GM12878 (cell line): ENCODE measurements around the gene PDE12. TPM values are rescaled to one million over a fixed set of nuclear protein-coding genes. Genes with fewer than 3 reads are reported as not detected.
A peak's percentile ranks its signal among the peaks of the same experiment; 100 is the strongest.

Experiments
- ATF3 ChIP-seq: IDR thresholded peaks from 2 replicates; pipeline ENCODE4 v1.6.1; 2011; ENCODE audit warnings: low read depth, mild to moderate bottlenecking, low read length, moderate library complexity, borderline replicate concordance; ENCODE audit errors: extremely low read depth
- ATF7 ChIP-seq: fragments of 450-650 bp; IDR thresholded peaks from 2 replicates; pipeline ENCODE4 v1.6.1; 2016; ENCODE audit warnings: low read depth, mild to moderate bottlenecking
- CHD2 ChIP-seq: IDR thresholded peaks from 2 replicates; pipeline ENCODE4 v1.6.1; 2011; ENCODE audit warnings: low read depth, low read length, improper control_type of control experiment, borderline replicate concordance
- KDM1A ChIP-seq: fragments of 200-600 bp; sonication (generic); IDR thresholded peaks from 2 replicates; pipeline ENCODE4 v1.6.1; 2016; ENCODE audit warnings: borderline replicate concordance
- RBBP5 ChIP-seq: fragments of 200-600 bp; sonication (generic); conservative IDR thresholded peaks from 2 replicates; pipeline ENCODE4 v1.6.1; 2016
- REST ChIP-seq: IDR thresholded peaks from 2 replicates; pipeline ENCODE4 v1.6.1; 2012; ENCODE audit warnings: mild to moderate bottlenecking, low read depth, low read length
- SMARCA5 ChIP-seq: fragments of 450-650 bp; IDR thresholded peaks from 2 replicates; pipeline ENCODE4 v1.6.1; 2017; ENCODE audit warnings: mild to moderate bottlenecking
- TBL1XR1 ChIP-seq: IDR thresholded peaks from 2 replicates; pipeline ENCODE4 v1.6.1; 2012; ENCODE audit warnings: low read depth, low read length, improper control_type of control experiment
- polyA plus RNA-seq, 11 experiments: library from polyadenylated mRNA; depleted of rRNA in 4 of 11; unstranded in 6 of 11; stranded (reverse) in 5 of 11; fragments of >200 nt; fragmentation: Nextera tagmentation in 4 of 11; fragmentation: Illumina TruSeq in 1 of 11; extraction: Ambion mirVana in 4 of 11; extraction: Trizol in 1 of 11; gene quantifications; 1 replicate in 1 of 11; 2 replicates in 10 of 11; pipeline versions ENCODE4 v1.2.1 to v1.2.3, GENCODE V29; 2011 to 2016; ENCODE audit warnings: inconsistent platforms in 2 of 11, missing spikeins in 2 of 11, low read depth in 1 of 11
- total RNA-seq, 4 experiments: library from RNA; depleted of rRNA in 3 of 4; stranded (reverse); fragments of >200 nt in 3 of 4; fragmentation: Illumina TruSeq in 1 of 4; extraction: Trizol in 1 of 4; gene quantifications; 2 replicates each; pipeline versions ENCODE4 v1.2.1 to v1.2.3, GENCODE V29; 2013 to 2021
- TF ChIP-seq, protein P1 (sequence below): fragments of 450-650 bp; IDR thresholded peaks from 2 replicates; pipeline ENCODE4 v1.6.1; 2014; ENCODE audit warnings: mild to moderate bottlenecking

PDE12 gene
- total and polyA plus RNA-seq, 10 of the 15 experiments (the other 5 are each of a cell fraction or from before 2014, with no cell fraction given), result 3.0 to 26.1 (median 17.4) TPM

- TF ChIP-seq CHD2 (no peak), ATF7 (no peak), ATF3 (no peak), SMARCA5 (no peak), TBL1XR1 (no peak), RBBP5 (0 out of 2 replicates have a peak, but pooled peaks have one; percentile 19), REST (no peak; the same call in 1 of the 2 replicates), KDM1A (no peak)
- TF ChIP-seq, protein P1, sequence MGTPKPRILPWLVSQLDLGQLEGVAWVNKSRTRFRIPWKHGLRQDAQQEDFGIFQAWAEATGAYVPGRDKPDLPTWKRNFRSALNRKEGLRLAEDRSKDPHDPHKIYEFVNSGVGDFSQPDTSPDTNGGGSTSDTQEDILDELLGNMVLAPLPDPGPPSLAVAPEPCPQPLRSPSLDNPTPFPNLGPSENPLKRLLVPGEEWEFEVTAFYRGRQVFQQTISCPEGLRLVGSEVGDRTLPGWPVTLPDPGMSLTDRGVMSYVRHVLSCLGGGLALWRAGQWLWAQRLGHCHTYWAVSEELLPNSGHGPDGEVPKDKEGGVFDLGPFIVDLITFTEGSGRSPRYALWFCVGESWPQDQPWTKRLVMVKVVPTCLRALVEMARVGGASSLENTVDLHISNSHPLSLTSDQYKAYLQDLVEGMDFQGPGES, result no peak
Observed at GRCh38 chr3:57596495-57597126, 40.5 kb downstream of the PDE12 start (continued).
